Measurements from ENCODE around the gene FUS. TPM values are rescaled to one million over a fixed set of nuclear protein-coding genes. Genes with fewer than 3 reads are reported as not detected.

The FUS gene
- total and polyA plus RNA-seq, 9 of the 15 experiments (the other 6 are each of a cell fraction or from before 2014, with no cell fraction given), result 43.9 to 575 (median 87.2) TPM

- TF ChIP-seq, protein P1, sequence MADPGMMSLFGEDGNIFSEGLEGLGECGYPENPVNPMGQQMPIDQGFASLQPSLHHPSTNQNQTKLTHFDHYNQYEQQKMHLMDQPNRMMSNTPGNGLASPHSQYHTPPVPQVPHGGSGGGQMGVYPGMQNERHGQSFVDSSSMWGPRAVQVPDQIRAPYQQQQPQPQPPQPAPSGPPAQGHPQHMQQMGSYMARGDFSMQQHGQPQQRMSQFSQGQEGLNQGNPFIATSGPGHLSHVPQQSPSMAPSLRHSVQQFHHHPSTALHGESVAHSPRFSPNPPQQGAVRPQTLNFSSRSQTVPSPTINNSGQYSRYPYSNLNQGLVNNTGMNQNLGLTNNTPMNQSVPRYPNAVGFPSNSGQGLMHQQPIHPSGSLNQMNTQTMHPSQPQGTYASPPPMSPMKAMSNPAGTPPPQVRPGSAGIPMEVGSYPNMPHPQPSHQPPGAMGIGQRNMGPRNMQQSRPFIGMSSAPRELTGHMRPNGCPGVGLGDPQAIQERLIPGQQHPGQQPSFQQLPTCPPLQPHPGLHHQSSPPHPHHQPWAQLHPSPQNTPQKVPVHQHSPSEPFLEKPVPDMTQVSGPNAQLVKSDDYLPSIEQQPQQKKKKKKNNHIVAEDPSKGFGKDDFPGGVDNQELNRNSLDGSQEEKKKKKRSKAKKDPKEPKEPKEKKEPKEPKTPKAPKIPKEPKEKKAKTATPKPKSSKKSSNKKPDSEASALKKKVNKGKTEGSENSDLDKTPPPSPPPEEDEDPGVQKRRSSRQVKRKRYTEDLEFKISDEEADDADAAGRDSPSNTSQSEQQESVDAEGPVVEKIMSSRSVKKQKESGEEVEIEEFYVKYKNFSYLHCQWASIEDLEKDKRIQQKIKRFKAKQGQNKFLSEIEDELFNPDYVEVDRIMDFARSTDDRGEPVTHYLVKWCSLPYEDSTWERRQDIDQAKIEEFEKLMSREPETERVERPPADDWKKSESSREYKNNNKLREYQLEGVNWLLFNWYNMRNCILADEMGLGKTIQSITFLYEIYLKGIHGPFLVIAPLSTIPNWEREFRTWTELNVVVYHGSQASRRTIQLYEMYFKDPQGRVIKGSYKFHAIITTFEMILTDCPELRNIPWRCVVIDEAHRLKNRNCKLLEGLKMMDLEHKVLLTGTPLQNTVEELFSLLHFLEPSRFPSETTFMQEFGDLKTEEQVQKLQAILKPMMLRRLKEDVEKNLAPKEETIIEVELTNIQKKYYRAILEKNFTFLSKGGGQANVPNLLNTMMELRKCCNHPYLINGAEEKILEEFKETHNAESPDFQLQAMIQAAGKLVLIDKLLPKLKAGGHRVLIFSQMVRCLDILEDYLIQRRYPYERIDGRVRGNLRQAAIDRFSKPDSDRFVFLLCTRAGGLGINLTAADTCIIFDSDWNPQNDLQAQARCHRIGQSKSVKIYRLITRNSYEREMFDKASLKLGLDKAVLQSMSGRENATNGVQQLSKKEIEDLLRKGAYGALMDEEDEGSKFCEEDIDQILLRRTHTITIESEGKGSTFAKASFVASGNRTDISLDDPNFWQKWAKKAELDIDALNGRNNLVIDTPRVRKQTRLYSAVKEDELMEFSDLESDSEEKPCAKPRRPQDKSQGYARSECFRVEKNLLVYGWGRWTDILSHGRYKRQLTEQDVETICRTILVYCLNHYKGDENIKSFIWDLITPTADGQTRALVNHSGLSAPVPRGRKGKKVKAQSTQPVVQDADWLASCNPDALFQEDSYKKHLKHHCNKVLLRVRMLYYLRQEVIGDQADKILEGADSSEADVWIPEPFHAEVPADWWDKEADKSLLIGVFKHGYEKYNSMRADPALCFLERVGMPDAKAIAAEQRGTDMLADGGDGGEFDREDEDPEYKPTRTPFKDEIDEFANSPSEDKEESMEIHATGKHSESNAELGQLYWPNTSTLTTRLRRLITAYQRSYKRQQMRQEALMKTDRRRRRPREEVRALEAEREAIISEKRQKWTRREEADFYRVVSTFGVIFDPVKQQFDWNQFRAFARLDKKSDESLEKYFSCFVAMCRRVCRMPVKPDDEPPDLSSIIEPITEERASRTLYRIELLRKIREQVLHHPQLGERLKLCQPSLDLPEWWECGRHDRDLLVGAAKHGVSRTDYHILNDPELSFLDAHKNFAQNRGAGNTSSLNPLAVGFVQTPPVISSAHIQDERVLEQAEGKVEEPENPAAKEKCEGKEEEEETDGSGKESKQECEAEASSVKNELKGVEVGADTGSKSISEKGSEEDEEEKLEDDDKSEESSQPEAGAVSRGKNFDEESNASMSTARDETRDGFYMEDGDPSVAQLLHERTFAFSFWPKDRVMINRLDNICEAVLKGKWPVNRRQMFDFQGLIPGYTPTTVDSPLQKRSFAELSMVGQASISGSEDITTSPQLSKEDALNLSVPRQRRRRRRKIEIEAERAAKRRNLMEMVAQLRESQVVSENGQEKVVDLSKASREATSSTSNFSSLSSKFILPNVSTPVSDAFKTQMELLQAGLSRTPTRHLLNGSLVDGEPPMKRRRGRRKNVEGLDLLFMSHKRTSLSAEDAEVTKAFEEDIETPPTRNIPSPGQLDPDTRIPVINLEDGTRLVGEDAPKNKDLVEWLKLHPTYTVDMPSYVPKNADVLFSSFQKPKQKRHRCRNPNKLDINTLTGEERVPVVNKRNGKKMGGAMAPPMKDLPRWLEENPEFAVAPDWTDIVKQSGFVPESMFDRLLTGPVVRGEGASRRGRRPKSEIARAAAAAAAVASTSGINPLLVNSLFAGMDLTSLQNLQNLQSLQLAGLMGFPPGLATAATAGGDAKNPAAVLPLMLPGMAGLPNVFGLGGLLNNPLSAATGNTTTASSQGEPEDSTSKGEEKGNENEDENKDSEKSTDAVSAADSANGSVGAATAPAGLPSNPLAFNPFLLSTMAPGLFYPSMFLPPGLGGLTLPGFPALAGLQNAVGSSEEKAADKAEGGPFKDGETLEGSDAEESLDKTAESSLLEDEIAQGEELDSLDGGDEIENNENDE (IDR thresholded peaks at IDR 0.05; ENCODE audit: low read depth, low read length), result no peak
- TF ChIP-seq HNRNPL (IDR thresholded peaks at IDR 0.05; ENCODE audit: low read depth, low read length), result peak; percentile 100
- no peak for TF ChIP-seq RUNX1 (IDR thresholded peaks at IDR 0.05; ENCODE audit: low read depth)
- TF ChIP-seq, protein P2, sequence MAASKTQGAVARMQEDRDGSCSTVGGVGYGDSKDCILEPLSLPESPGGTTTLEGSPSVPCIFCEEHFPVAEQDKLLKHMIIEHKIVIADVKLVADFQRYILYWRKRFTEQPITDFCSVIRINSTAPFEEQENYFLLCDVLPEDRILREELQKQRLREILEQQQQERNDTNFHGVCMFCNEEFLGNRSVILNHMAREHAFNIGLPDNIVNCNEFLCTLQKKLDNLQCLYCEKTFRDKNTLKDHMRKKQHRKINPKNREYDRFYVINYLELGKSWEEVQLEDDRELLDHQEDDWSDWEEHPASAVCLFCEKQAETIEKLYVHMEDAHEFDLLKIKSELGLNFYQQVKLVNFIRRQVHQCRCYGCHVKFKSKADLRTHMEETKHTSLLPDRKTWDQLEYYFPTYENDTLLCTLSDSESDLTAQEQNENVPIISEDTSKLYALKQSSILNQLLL (CRISPR knock-in tag; IDR thresholded peaks at IDR 0.05; ENCODE audit: borderline replicate concordance), result no peak
- TF ChIP-seq ZNF146 (CRISPR knock-in tag; IDR thresholded peaks at IDR 0.05; ENCODE audit: unreplicated experiment), result no peak
- no peak for TF ChIP-seq NELFE (IDR thresholded peaks at IDR 0.05; ENCODE audit: insufficient read depth, insufficient read length)
- TF ChIP-seq FOXK2 (conservative IDR thresholded peaks at IDR 0.05 in 1 of 2, IDR thresholded peaks at IDR 0.05 in 1 of 2; ENCODE audit: low read depth in 2 of 2), result no peak
- TF ChIP-seq, protein P3, sequence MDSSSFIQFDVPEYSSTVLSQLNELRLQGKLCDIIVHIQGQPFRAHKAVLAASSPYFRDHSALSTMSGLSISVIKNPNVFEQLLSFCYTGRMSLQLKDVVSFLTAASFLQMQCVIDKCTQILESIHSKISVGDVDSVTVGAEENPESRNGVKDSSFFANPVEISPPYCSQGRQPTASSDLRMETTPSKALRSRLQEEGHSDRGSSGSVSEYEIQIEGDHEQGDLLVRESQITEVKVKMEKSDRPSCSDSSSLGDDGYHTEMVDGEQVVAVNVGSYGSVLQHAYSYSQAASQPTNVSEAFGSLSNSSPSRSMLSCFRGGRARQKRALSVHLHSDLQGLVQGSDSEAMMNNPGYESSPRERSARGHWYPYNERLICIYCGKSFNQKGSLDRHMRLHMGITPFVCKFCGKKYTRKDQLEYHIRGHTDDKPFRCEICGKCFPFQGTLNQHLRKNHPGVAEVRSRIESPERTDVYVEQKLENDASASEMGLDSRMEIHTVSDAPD (CRISPR knock-in tag; IDR thresholded peaks at IDR 0.05), result no peak
- no peak for TF ChIP-seq CREB3 (tag; conservative IDR thresholded peaks at IDR 0.05; ENCODE audit: low read depth)
Measured at GRCh38 chr16:31142109-31143010, 37.6 kb upstream of the FUS start (continued).
